PC-3 (cell line): ENCODE results near the gene BLZF1. TPM values are rescaled to one million over a fixed set of nuclear protein-coding genes. Genes with fewer than 3 reads are reported as not detected.

ENCODE experiments used
- ATAC-seq: fragments of 200-7000 bp; cut with Tn5 transposase; 2 replicates; pipeline ENCODE4 v1.9.1; 2020; ENCODE audit warnings: mild to moderate bottlenecking, moderate library complexity
- BruUV-seq: library from RNA; stranded (reverse); fragments of 400-500 nt; replicated peaks from 2 replicates; lab custom pipeline; 2021; lab: Mats Ljungman, UMichigan
- CTCF ChIA-PET: fragments of 300-600 bp; sonication (Branson Sonifier 250); formaldehyde crosslinking; loops from one replicate; lab custom pipeline; 2022; ENCODE audit warnings: antibody characterized with exemption; lab: Charles Lee
- POLR2A ChIA-PET: fragments of 300-600 bp; sonication (Branson Sonifier 250); formaldehyde crosslinking; loops from one replicate; lab custom pipeline; 2022; ENCODE audit warnings: antibody characterized with exemption; ENCODE audit not compliant: unreplicated experiment; lab: Charles Lee
- DNase-seq: peaks from one replicate; pipeline ENCODE4 v3.0.0-alpha.2; 2015
- H2AFZ ChIP-seq: fragments of 300-600 bp; sonication (generic); 2 replicates; pipeline ENCODE4 v1.6.0; 2016; ENCODE audit warnings: antibody characterized with exemption, low read length
- H3F3A ChIP-seq: fragments of 300-600 bp; sonication (generic); one replicate; pipeline ENCODE4 v1.6.0; 2017; ENCODE audit warnings: antibody characterized with exemption, low read length, control low read depth, mild to moderate bottlenecking; ENCODE audit not compliant: unreplicated experiment
- H3K27ac ChIP-seq: fragments of 300-600 bp; sonication (generic); 2 replicates; pipeline ENCODE4 v1.5.1; 2016; ENCODE audit warnings: mild to moderate bottlenecking, low read length
- H3K27me3 ChIP-seq: fragments of 300-600 bp; sonication (generic); 2 replicates; pipeline ENCODE4 v1.6.1; 2016; ENCODE audit warnings: low read length, mixed read lengths
- H3K36me3 ChIP-seq: fragments of 300-600 bp; sonication (generic); 2 replicates; pipeline ENCODE4 v1.6.1; 2016; ENCODE audit warnings: low read depth, mixed run types, low read length, mixed read lengths
- H3K4me1 ChIP-seq: fragments of 300-600 bp; sonication (generic); 2 replicates; pipeline ENCODE4 v1.5.1; 2016; ENCODE audit warnings: low read length; ENCODE audit not compliant: insufficient read depth
- H3K4me2 ChIP-seq: fragments of 300-600 bp; sonication (generic); 2 replicates; pipeline ENCODE4 v1.6.0; 2016; ENCODE audit warnings: low read length
- H3K4me3 ChIP-seq: fragments of 300-600 bp; sonication (generic); 2 replicates; pipeline ENCODE4 v1.5.1; 2016; ENCODE audit warnings: mild to moderate bottlenecking, low read length, mixed read lengths
- H3K79me2 ChIP-seq: fragments of 300-600 bp; sonication (generic); 2 replicates; pipeline ENCODE4 v1.6.1; 2017; ENCODE audit warnings: low read length, mixed read lengths
- H3K9ac ChIP-seq: fragments of 300-600 bp; sonication (generic); 2 replicates; pipeline ENCODE4 v1.6.0; 2016; ENCODE audit warnings: mild to moderate bottlenecking, low read length
- H3K9me2 ChIP-seq: fragments of 300-600 bp; sonication (generic); replicated peaks from 2 replicates; pipeline ENCODE4 v1.6.1; 2016; ENCODE audit warnings: mixed run types, low read length, mixed read lengths
- H3K9me3 ChIP-seq: fragments of 300-600 bp; sonication (generic); 2 replicates; pipeline ENCODE4 v1.6.1; 2016; ENCODE audit warnings: low read length, mixed read lengths
- H4K20me1 ChIP-seq: fragments of 300-600 bp; sonication (generic); 2 replicates; pipeline ENCODE4 v1.6.1; 2016; ENCODE audit warnings: low read length, mixed read lengths
- EZH2 ChIP-seq: fragments of 300-600 bp; sonication (generic); IDR thresholded peaks from one replicate; pipeline ENCODE4 v1.6.1; 2017; ENCODE audit warnings: antibody characterized with exemption, mild to moderate bottlenecking, low read length; ENCODE audit not compliant: unreplicated experiment
- EZH2phosphoT487 ChIP-seq: fragments of 300-600 bp; sonication (generic); IDR thresholded peaks from 2 replicates; pipeline ENCODE4 v1.6.1; 2018; ENCODE audit warnings: mild to moderate bottlenecking, antibody characterized with exemption, low read length, borderline replicate concordance
- intact Hi-C: fragments of 100-400 bp; cut with micrococcal nuclease; formaldehyde crosslinking; loops from 2 replicates; pipeline ENCODE4 v1.9.0; 2023
- total RNA-seq: library from RNA; depleted of rRNA; stranded (reverse); fragments of >200 nt; gene quantifications from 2 replicates; pipeline ENCODE4 v1.2.3, GENCODE V29; 2014
- TF ChIP-seq, protein P1 (sequence below): fragments of 300-600 bp; sonication (generic); conservative IDR thresholded peaks from 2 replicates; pipeline ENCODE4 v1.5.1; 2017; ENCODE audit warnings: antibody characterized with exemption, low read depth, mild to moderate bottlenecking, low read length

Gene BLZF1
- total RNA-seq, 1 experiment from 2014 or later: 37.4 TPM

DNA sequence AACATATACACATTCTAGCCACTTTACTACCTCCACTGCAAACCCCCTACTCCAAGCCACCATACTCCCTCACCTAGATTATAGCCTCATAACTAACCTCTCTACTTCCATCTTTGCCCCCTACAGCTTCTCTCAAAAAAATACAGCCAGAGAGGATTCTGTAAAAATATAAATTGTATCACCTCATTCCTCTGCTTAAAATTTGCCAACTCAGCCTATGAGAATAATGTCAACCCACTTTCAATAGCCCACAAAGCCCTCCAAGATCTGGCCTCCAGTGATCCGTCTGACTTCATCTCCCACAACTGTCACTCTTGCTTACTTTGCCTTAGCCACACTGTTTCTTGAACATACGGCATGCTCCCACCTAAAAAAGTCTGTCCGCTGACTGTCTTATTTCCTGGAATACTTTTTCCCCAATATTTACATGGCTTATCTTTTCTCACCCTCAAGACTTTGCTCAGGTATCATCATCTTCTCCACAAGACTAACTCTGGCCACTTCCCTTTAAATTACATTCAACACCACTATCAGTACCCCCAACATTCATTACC, 21.9 kb upstream of the BLZF1 start:
- Histone ChIP-seq H3F3A (no peaks in the 10 kb centered on the region), H2AFZ (no peak overlapping the region), H3K4me3 (no peak overlapping the region), H3K9me3 (no peaks in the 10 kb centered on the region), H3K9ac (no peak overlapping the region), H3K4me1 (0 out of 2 replicates have a peak, but pooled peaks cover 2% of the 10 kb centered on the region), H3K9me2 (no peaks in the 10 kb centered on the region), H3K4me2 (no peak overlapping the region), H3K79me2 (no peaks in the 10 kb centered on the region), H3K27me3 (no peaks in the 10 kb centered on the region), H4K20me1 (no peaks in the 10 kb centered on the region), H3K36me3 (no peaks in the 10 kb centered on the region), H3K27ac (no peak overlapping the region)
- ATAC-seq (no peak), DNase-seq (no peak)
- TF ChIP-seq, protein P1, sequence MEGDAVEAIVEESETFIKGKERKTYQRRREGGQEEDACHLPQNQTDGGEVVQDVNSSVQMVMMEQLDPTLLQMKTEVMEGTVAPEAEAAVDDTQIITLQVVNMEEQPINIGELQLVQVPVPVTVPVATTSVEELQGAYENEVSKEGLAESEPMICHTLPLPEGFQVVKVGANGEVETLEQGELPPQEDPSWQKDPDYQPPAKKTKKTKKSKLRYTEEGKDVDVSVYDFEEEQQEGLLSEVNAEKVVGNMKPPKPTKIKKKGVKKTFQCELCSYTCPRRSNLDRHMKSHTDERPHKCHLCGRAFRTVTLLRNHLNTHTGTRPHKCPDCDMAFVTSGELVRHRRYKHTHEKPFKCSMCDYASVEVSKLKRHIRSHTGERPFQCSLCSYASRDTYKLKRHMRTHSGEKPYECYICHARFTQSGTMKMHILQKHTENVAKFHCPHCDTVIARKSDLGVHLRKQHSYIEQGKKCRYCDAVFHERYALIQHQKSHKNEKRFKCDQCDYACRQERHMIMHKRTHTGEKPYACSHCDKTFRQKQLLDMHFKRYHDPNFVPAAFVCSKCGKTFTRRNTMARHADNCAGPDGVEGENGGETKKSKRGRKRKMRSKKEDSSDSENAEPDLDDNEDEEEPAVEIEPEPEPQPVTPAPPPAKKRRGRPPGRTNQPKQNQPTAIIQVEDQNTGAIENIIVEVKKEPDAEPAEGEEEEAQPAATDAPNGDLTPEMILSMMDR: no peak
- TF ChIP-seq EZH2 (no peak), EZH2phosphoT487 (no peak)
- intact Hi-C loops: loop anchor here (5.0 kb wide), 3 partner anchors 49 to 904 kb away; no protein-coding TSS in a partner anchor
- BruUV-seq: no TSS peak
- CTCF ChIA-PET: no interaction called here
- POLR2A ChIA-PET: no interaction called here

DNA sequence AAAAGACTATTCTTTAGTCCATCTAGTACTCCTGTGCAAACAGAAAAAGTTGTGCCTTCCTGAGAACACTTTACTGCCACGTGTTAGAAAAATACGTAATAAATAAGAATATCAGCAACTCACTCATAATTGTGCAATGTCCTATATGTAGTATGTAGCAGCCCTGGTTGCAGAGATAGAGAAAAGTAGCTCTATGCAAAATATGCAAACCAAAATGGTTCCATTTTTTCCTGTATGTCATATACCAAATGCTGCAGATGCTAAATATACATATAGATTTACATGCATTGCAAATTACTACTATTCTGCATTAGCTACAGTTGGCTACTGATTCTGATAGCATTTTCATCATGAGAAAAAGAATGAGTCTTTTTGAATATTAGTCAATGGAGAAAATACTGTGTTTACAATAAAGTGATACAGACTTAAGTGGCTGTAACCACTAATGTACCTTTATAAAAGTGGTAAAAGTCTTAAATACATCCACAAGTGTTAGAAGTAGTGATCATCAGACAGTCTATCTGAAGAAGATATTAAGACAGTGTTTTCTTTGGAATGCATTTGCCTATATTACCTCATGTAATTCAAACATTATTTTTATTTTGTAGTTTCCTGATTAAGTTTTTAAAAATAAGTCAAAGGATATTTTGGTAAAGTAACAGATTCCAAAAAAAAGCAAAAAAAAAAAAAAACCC, 20.2 kb upstream of the BLZF1 start:
- Histone ChIP-seq H3K79me2 (no peaks in the 10 kb centered on the region), H3K27me3 (no peaks in the 10 kb centered on the region), H3K27ac (no peak overlapping the region), H3K4me1 (0 out of 2 replicates have a peak, but pooled peaks cover 2% of the 10 kb centered on the region), H2AFZ (no peak overlapping the region), H3K9me3 (no peaks in the 10 kb centered on the region), H3F3A (no peaks in the 10 kb centered on the region), H3K9me2 (no peaks in the 10 kb centered on the region), H3K4me3 (no peak overlapping the region), H3K4me2 (no peak overlapping the region), H4K20me1 (no peaks in the 10 kb centered on the region), H3K9ac (no peak overlapping the region), H3K36me3 (no peaks in the 10 kb centered on the region)
- intact Hi-C loops: loop anchor here (1.0 to 5.0 kb wide), 9 partner anchors 51 to 1005 kb away; no protein-coding TSS in a partner anchor
- ChIA-PET CTCF (interaction anchor here (0.6 to 3.6 kb wide), 12 partner anchors 22 to 908 kb away, joined by 3 to 44 read pairs (median 5); no protein-coding TSS in a partner anchor), POLR2A (interaction anchor here (0.8 to 0.9 kb wide), 2 partner anchors 229 to 240 kb away, joined by 3 to 4 read pairs; no protein-coding TSS in a partner anchor)
- no peak for DNase-seq
- TF ChIP-seq, protein P1: no peak
- TF ChIP-seq EZH2: no peak
- TF ChIP-seq EZH2phosphoT487: no peak
- no TSS peak for BruUV-seq
- ATAC-seq: no peak
